Smooth muscle cell (in vitro differentiated cells): Measurements from ENCODE around the gene ZNF20. TPM values are rescaled to one million over a fixed set of nuclear protein-coding genes. Genes with fewer than 3 reads are reported as not detected.
"Not testable (repeated sequence)": the region's sequence is repeated elsewhere in the genome, so short reads cannot be mapped to it uniquely, and the experiment has no call there.

ENCODE experiments used
- DNase-seq: peaks from one replicate; lab custom pipeline; 2025; ENCODE audit not compliant: unreplicated experiment; lab: John Stamatoyannopoulos, UW
- H2AFZ ChIP-seq: fragments of 200-600 bp; sonication (generic); 2 replicates; pipeline ENCODE4 v1.6.0; 2016; ENCODE audit warnings: antibody characterized with exemption, low read depth, mild to moderate bottlenecking
- H3F3A ChIP-seq: fragments of 200-600 bp; sonication (generic); 2 replicates; pipeline ENCODE4 v1.6.0; 2017; ENCODE audit warnings: antibody characterized with exemption, low read depth
- H3K27ac ChIP-seq: fragments of 200-600 bp; sonication (generic); 2 replicates; pipeline ENCODE4 v1.5.1; 2016; ENCODE audit warnings: low read depth, mild to moderate bottlenecking
- H3K27me3 ChIP-seq: fragments of 200-600 bp; sonication (generic); 2 replicates; pipeline ENCODE4 v1.6.1; 2016; ENCODE audit warnings: low read depth, mild to moderate bottlenecking
- H3K36me3 ChIP-seq: fragments of 200-600 bp; sonication (generic); 2 replicates; pipeline ENCODE4 v1.5.1; 2016; ENCODE audit warnings: low read depth
- H3K4me1 ChIP-seq: fragments of 200-600 bp; sonication (generic); 2 replicates; pipeline ENCODE4 v1.5.1; 2016; ENCODE audit warnings: low read depth
- H3K4me2 ChIP-seq: fragments of 200-600 bp; sonication (generic); 2 replicates; pipeline ENCODE4 v1.6.0; 2016; ENCODE audit warnings: mild to moderate bottlenecking
- H3K4me3 ChIP-seq: fragments of 200-600 bp; sonication (generic); 2 replicates; pipeline ENCODE4 v1.5.1; 2016; ENCODE audit warnings: mild to moderate bottlenecking
- H3K79me2 ChIP-seq: fragments of 200-600 bp; sonication (generic); 2 replicates; pipeline ENCODE4 v1.6.0; 2016; ENCODE audit warnings: low read depth, mild to moderate bottlenecking
- H3K9ac ChIP-seq: fragments of 200-600 bp; sonication (generic); 2 replicates; pipeline ENCODE4 v1.6.0; 2016; ENCODE audit warnings: low read depth
- H3K9me3 ChIP-seq: fragments of 200-600 bp; sonication (generic); replicated peaks from 2 replicates; pipeline ENCODE4 v1.5.1; 2016; ENCODE audit warnings: low read depth
- H4K20me1 ChIP-seq: fragments of 200-600 bp; sonication (generic); 2 replicates; pipeline ENCODE4 v1.6.0; 2016; ENCODE audit warnings: low read depth
- WGBS: methylation state at CpG from one replicate; pipeline ENCODE4 v1.1.7; 2016; ENCODE audit warnings: low lambda C conversion rate; 5-methylcytosine and 5-hydroxymethylcytosine counted together
- polyA plus RNA-seq: library from polyadenylated mRNA; unstranded; fragments of >200 nt; fragmentation: Nextera tagmentation; extraction: Ambion mirVana; gene quantifications from 2 replicates; pipeline ENCODE4 v1.2.1, GENCODE V29; 2016
- total RNA-seq: library from RNA; depleted of rRNA; stranded (reverse); fragments of >200 nt; gene quantifications from 2 replicates; pipeline ENCODE4 v1.2.3, GENCODE V29; 2014
- TF ChIP-seq, protein P1 (sequence below): fragments of 200-600 bp; sonication (generic); IDR thresholded peaks from 2 replicates; pipeline ENCODE4 v1.5.1; 2017; ENCODE audit warnings: borderline replicate concordance, mild to moderate bottlenecking, antibody characterized with exemption; ENCODE audit not compliant: insufficient read depth, poor library complexity, severe bottlenecking

Gene ZNF20
- total and polyA plus RNA-seq, 2 experiments from 2014 or later = 0.46 to 1.3 TPM

DNA sequence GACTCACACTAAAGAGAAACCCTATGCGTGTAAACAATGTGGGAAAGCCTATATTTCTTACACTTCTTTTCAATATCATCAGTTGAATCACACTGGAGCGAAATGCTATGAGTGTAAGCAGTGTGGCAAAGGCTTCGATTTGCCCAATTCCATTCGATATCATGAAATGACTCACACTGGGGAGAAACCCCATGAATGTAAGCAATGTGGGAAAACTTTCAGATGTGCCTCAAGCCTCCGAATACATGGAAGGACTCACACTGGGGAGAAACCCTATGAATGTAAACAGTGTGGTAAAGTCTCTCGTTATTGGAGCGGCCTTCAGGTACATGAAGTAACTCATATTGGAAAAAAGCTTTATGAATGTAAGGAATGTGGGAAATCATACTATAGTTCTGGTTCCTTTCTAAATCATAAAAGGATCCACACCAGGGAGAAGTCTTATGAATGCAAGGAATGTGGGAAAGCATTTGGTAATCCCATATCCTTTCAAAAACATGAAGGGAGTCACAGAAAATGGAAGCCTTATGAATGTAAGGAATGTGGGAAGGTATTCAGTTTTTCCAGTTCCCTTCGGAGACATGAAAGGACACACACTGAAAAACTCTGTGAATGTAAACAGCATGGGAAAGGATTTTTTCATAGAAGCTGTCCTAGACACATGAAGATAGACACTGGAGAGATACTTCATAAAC is 28.1 kb downstream of the ZNF20 start:
- Histone ChIP-seq H2AFZ (no peak overlapping the region), H3K9me3 (peaks cover 36% of the 10 kb centered on the region), H3K4me2 (no peak overlapping the region), H4K20me1 (no peaks in the 10 kb centered on the region), H3F3A (no peaks in the 10 kb centered on the region), H3K27me3 (no peaks in the 10 kb centered on the region), H3K4me3 (no peak overlapping the region), H3K4me1 (no peaks in the 10 kb centered on the region), H3K36me3 (peaks cover 45% of the 10 kb centered on the region), H3K27ac (no peak overlapping the region), H3K79me2 (no peaks in the 10 kb centered on the region), H3K9ac (no peak overlapping the region)
- 95% methylated on average over 8 of the region's 8 CpGs for WGBS
- TF ChIP-seq, protein P1, sequence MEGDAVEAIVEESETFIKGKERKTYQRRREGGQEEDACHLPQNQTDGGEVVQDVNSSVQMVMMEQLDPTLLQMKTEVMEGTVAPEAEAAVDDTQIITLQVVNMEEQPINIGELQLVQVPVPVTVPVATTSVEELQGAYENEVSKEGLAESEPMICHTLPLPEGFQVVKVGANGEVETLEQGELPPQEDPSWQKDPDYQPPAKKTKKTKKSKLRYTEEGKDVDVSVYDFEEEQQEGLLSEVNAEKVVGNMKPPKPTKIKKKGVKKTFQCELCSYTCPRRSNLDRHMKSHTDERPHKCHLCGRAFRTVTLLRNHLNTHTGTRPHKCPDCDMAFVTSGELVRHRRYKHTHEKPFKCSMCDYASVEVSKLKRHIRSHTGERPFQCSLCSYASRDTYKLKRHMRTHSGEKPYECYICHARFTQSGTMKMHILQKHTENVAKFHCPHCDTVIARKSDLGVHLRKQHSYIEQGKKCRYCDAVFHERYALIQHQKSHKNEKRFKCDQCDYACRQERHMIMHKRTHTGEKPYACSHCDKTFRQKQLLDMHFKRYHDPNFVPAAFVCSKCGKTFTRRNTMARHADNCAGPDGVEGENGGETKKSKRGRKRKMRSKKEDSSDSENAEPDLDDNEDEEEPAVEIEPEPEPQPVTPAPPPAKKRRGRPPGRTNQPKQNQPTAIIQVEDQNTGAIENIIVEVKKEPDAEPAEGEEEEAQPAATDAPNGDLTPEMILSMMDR = no peak
- DNase-seq = no peak

- DNase-seq = no peak
- Histone ChIP-seq H3K9ac (no peak overlapping the region), H3K27me3 (no peaks in the 10 kb centered on the region), H3K4me2 (no peak overlapping the region), H3K27ac (no peak overlapping the region), H2AFZ (no peak overlapping the region), H3K79me2 (no peaks in the 10 kb centered on the region), H3K9me3 (peaks cover 36% of the 10 kb centered on the region), H4K20me1 (no peaks in the 10 kb centered on the region), H3K4me3 (no peak overlapping the region), H3F3A (no peaks in the 10 kb centered on the region), H3K4me1 (no peaks in the 10 kb centered on the region), H3K36me3 (peaks cover 45% of the 10 kb centered on the region)
- 50% methylated on average over 2 of the region's 2 CpGs for WGBS
- TF ChIP-seq, protein P1 = no peak
Observed at GRCh38 chr19:12111176-12111575, 29.0 kb downstream of the ZNF20 start.

DNA sequence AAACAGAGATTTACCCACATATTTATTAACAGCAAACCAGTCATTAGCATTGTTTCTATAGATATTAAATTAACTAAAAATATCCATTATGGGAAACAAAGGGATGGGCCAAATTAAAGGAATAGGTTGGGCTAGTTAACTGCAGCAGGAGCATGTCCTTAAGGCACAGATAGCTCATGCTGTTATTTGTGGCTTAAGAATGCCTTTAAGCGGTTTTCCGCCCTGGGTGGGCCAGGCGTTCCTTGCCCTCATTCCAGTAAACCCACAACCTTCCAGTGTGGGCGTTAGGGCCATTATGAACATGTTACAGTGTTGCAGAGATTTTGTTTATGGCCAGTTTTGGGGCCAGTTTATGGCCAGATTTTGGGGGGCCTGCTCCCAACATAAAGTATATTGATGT is 36.2 kb downstream of the ZNF20 start:
- H3K79me2 ChIP-seq, H3K9ac ChIP-seq, H3K27me3 ChIP-seq, H2AFZ ChIP-seq, H3K36me3 ChIP-seq, H3K4me1 ChIP-seq, H3K27ac ChIP-seq, H3F3A ChIP-seq, H3K9me3 ChIP-seq, DNase-seq, H3K4me2 ChIP-seq, H4K20me1 ChIP-seq, H3K4me3 ChIP-seq: not testable (repeated sequence)
- over 99% methylated on average over 4 of the region's 4 CpGs for WGBS

DNA sequence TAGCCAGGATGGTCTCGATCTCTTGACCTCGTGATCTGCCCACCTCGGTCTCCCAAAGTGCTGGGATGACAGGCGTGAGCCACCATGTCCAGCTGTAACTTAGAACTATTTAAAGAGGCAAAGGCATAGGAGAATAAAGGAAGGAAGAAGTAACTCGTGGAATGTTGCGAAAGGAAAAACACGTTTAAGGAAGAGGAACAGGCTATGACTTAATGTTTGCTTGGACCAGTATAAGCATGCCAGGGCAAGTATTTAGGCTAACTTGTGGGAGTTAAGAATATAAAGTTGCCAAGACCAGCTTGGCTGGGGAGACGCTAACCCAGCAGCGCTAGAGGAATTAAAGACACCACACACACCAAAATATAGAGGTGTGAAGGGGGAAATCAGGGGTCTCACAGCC is 42.1 kb downstream of the ZNF20 start:
- Histone ChIP-seq H3K4me2 (no peak overlapping the region), H3K79me2 (peaks cover 21% of the 10 kb centered on the region), H3K9me3 (peaks cover 3% of the 10 kb centered on the region), H2AFZ (no peak overlapping the region), H3K27me3 (no peaks in the 10 kb centered on the region), H3K36me3 (peaks cover 11% of the 10 kb centered on the region), H3K27ac (no peak overlapping the region), H3F3A (no peaks in the 10 kb centered on the region), H3K9ac (no peak overlapping the region), H3K4me1 (peaks cover 4% of the 10 kb centered on the region), H3K4me3 (no peak overlapping the region), H4K20me1 (no peaks in the 10 kb centered on the region)
- TF ChIP-seq, protein P1 = no peak
- DNase-seq = no peak
- WGBS = 99% methylated on average over 9 of the region's 9 CpGs
